ENCODE results near the gene CARD10.

CARD10 gene

GRCh38 chr22:37519268-37520195, at the start of gene CARD10:
CARD10 (minus strand) TSS chr22:37519415; CDS start chr22:37519200, 215 bp downstream.
- no peak for TF ChIP-seq CTCF (IDR thresholded peaks at IDR 0.05; ENCODE audit: low read depth, low read length, missing control alignments)
- H3K4me3 ChIP-seq (ENCODE audit: low read depth, low read length) = no peak within 1 kb of the TSS
- DNase-seq (ENCODE audit: low read depth) = no peak

DNA sequence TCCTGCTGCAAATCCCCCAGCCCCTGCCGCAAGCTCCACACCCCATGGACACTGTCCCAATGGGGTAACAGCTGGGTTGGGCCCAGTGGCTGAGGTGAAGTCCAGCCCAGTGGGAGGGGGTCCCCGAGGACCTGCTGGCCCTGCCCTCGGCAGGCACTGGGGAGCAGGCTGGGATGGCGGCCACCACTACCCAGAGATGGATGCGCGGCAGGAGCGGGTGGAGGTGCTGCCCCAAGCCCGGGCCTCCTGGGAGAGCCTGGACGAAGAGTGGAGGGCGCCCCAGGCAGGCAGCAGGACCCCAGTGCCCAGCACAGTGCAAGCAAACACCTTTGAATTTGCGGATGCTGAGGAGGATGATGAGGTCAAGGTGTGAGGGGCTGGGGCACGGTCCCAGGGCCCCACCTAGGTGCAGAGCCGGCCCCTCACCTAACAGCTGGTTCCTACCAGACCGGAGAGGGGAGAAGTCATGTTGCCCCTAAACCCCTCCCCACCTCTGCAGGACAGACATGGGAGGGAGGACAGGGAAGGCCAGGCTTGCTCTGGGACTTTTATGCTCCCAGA, 49.3 kb upstream of the CARD10 start:
- no peak for TF ChIP-seq CTCF (IDR thresholded peaks at IDR 0.05; ENCODE audit: low read depth, low read length, missing control alignments)
- no peak for DNase-seq (ENCODE audit: low read depth)
- H3K4me3 ChIP-seq (ENCODE audit: low read depth, low read length) = no peak overlapping the region

DNA sequence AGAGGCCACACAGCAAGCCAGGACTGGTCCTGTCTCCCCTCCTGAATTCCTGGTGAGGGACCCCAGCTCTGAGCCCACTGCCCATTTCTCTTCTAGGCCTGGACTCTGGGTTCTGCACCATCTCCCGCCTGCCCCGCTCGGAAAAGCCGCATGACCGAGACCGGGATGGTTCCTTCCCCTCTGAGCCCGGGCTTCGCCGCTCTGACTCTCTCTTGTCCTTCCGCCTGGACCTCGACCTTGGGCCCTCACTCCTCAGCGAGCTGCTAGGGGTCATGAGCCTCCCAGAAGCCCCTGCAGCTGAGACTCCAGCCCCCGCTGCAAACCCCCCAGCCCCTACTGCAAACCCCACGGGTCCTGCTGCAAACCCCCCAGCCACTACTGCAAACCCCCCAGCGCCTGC, 48.8 kb upstream of the CARD10 start:
- no peak for TF ChIP-seq CTCF (IDR thresholded peaks at IDR 0.05; ENCODE audit: low read depth, low read length, missing control alignments)

GRCh38 chr22:37566903-37567798, 47.9 kb upstream of the CARD10 start:
- TF ChIP-seq CTCF (IDR thresholded peaks at IDR 0.05; ENCODE audit: low read depth, low read length, missing control alignments) = peak; percentile 99
- H3K4me3 ChIP-seq (ENCODE audit: low read depth, low read length) = no peak overlapping the region
- DNase-seq (ENCODE audit: low read depth) = peak; percentile 65

More for the DNA sequence above, 48.8 kb upstream of the CARD10 start:
- no peak for DNase-seq (ENCODE audit: low read depth)
- no peak overlapping the region for H3K4me3 ChIP-seq (ENCODE audit: low read depth, low read length)

GRCh38 chr22:37566329-37566837, 47.2 kb upstream of the CARD10 start:
- no peak for DNase-seq (ENCODE audit: low read depth)
- no peak overlapping the region for H3K4me3 ChIP-seq (ENCODE audit: low read depth, low read length)
- TF ChIP-seq CTCF (IDR thresholded peaks at IDR 0.05; ENCODE audit: low read depth, low read length, missing control alignments) = no peak

DNA sequence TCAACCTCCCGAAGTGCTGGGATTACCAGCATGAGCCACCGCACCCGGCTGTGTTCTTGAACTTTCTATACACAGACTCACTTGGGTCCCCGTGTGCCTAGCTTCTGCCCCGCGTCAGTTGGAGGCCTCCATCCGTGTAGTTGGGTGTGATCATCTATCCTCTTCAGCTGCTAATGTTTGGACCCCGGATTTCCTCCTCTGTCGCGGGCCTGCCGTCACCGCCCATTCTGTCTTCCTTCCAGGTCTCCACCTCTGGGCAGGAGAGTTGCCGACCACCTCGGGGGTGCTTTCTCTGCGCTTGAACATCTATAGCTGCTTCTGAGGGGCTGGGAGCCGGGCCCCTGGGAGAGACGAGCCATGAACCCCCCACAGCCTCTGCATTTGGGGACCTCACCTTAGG, 46.6 kb upstream of the CARD10 start:
- no peak overlapping the region for H3K4me3 ChIP-seq (ENCODE audit: low read depth, low read length)
- no peak for DNase-seq (ENCODE audit: low read depth)
- no peak for TF ChIP-seq CTCF (IDR thresholded peaks at IDR 0.05; ENCODE audit: low read depth, low read length, missing control alignments)
